Measurements from ENCODE around the gene HMCES.

- TF ChIP-seq CTCF (IDR thresholded peaks at IDR 0.05) (no peak), EZH2 (IDR thresholded peaks at IDR 0.05; ENCODE audit: borderline replicate concordance, insufficient read depth, low read depth, low read length, poor library complexity, severe bottlenecking) (no peak)
Observed at GRCh38 chr3:129333891-129334290, 55.2 kb downstream of the HMCES start.

Data from B cell (primary cell).